Activated naive CD4-positive, alpha-beta T cell treated with anti-CD3 and anti-CD28 coated beads, Interleukin-2, amount 50 U/mL, for 72 hours (primary cell): ENCODE results near the gene ASH1L. TPM values are rescaled to one million over a fixed set of nuclear protein-coding genes. Genes with fewer than 3 reads are reported as not detected.
A peak's percentile ranks its signal among the peaks of the same experiment; 100 is the strongest.

Source experiments
- ATAC-seq, 2 donors: fragments of 150-1000 bp; cut with Tn5 transposase; 2 replicates each; pipeline ENCODE4 v1.10.0; 2021; ENCODE audit warnings: mild to moderate bottlenecking in 2 of 2, moderate library complexity in 2 of 2
- DNase-seq, 2 donors: peaks; one replicate each; pipeline ENCODE4 v3.0.0; 2021 to 2022; ENCODE audit warnings: low spot score in 2 of 2
- H3K27ac Mint-ChIP-seq, 2 donors: one replicate each; pipeline ENCODE4 v1.8.0; 2022; ENCODE audit warnings: mild to moderate bottlenecking in 2 of 2, mixed read lengths in 2 of 2
- H3K36me3 Mint-ChIP-seq, 2 donors: one replicate each; pipeline ENCODE4 v1.8.0; 2022; ENCODE audit warnings: mixed read lengths in 2 of 2
- H3K9me3 Mint-ChIP-seq, 2 donors: one replicate each; pipeline ENCODE4 v1.8.0; 2022; ENCODE audit warnings: mixed read lengths in 2 of 2
- total RNA-seq, 2 donors: library from RNA; stranded (reverse); gene quantifications; one replicate each; pipeline ENCODE4 v1.2.3, GENCODE V29; 2022

ASH1L gene
- total RNA-seq, 2 donors from 2014 or later, result 43.0 to 69.4 TPM

DNA sequence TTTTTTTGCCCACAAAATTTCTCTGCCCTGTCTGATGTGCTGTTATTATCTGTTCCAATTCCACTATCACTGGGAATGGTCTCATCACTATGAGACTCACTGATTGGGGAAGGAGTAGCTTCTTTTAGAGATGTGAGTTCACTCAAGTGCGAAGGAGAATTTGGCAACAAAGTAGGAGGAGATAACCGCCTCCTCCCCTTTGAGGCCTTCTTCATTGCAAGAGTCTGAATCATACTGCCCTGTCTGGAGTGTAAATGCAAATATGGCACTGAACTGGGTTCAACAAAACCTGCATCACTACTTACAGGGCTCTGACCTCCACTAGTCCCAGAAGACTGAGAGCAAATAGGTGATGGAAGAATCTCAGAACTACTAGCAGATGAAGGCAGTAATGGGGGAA lies 83.4 kb downstream of the ASH1L start:
- ATAC-seq, result no peak
- DNase-seq, result no peak
- Mint-ChIP-seq H3K36me3 (peaks cover 29 to 43% of the 10 kb centered on the region in 2 donors), H3K9me3 (peaks cover 4 to 5% of the 10 kb centered on the region in 2 donors), H3K27ac (no peak overlapping the region)

DNA sequence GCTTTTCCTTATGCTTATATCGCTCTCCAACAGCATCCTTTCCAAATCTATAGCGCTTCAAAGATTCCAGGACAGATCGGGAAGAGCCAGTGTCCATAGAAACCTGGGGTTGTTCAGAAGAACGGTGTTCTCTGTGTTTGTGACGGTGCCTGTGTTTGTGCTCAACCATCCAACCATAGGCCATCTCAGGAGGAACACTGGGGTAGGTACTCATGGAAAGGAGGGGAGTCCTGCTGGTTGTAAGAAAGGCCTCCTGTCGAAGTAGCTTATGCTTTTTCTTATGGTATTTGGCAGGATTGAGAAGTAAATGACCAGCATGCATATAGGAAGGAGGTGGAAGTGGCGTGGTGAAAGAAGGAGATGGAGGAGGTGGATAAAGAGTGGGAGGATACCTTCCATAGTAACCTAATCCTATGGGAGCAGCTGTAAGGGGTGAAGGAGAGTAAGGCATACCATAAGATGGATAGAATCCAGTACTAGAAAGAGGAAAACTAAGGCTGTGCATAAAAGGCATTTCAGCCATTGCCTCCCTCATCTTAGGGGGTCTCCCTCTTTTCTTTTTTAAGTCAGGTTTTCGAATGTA lies 84.2 kb downstream of the ASH1L start:
- Mint-ChIP-seq H3K36me3 (peaks cover 31 to 46% of the 10 kb centered on the region in 2 donors), H3K9me3 (peaks cover 4 to 5% of the 10 kb centered on the region in 2 donors)

DNA sequence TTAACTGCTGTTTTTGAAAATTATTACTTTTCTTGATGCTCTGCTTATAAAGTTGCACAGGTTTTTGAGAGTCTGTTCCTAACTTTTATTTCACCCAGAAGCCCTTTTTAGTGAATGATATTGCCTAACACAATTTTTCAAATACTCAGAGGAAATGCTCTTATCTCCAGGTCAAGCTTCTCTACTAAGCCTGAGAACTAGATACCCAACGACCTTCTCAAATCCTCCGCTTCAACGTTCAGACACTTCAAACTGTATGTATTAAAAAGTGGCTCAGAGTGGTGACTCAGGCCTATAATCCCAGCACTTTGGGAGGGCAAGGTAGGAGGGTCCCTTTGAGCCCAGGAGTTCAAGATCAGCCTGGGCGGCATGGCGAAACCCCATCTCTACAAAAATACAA lies 88.5 kb downstream of the ASH1L start:
- H3K27ac Mint-ChIP-seq, result peak overlapping the region in 1 of 2 donors; percentile 34
- DNase-seq (no peak), ATAC-seq (no peak)
- peaks cover 31 to 52% of the 10 kb centered on the region in 2 donors for H3K36me3 Mint-ChIP-seq
- peaks cover 8 to 11% of the 10 kb centered on the region in 2 donors for H3K9me3 Mint-ChIP-seq

More for the DNA sequence above, 84.2 kb downstream of the ASH1L start:
- DNase-seq (no peak), ATAC-seq (no peak)
- H3K27ac Mint-ChIP-seq, result no peak overlapping the region

DNA sequence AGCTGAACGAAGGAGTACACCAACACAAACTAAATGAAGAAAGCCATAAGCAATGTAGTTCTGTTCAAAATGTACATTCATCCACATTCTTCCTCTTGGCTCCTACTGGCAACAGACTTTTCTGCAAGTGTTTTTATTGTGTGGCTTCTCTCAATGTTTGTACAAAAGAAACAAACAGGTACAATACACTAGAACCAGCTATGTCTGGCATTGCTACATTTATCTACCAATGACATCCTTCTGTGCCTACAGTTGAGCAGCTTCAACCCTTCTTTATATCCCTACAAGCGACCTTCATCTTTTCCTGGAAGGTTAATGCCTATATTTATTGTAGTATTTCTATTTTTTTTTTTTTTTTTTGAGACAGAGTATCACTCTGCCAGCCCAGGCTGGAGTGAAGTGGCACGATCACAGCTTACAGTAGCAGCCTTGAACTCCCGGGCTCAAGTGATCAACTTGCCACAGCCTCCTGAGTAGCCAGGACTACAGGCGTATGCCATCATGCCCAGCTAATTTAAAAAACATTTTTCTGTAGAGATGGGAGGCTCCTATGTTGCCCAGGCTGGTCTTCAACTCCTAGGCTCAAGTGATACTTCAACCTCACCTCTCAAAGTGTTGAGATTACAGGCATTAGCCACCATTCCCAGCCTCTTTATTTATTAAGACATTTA lies 89.3 kb downstream of the ASH1L start:
- H3K9me3 Mint-ChIP-seq, result peaks cover 8 to 11% of the 10 kb centered on the region in 2 donors
- DNase-seq (no peak), ATAC-seq (no peak)
- H3K27ac Mint-ChIP-seq, result peak overlapping the region in 1 of 2 donors; percentile 17
- peaks cover 29 to 52% of the 10 kb centered on the region in 2 donors for H3K36me3 Mint-ChIP-seq

DNA sequence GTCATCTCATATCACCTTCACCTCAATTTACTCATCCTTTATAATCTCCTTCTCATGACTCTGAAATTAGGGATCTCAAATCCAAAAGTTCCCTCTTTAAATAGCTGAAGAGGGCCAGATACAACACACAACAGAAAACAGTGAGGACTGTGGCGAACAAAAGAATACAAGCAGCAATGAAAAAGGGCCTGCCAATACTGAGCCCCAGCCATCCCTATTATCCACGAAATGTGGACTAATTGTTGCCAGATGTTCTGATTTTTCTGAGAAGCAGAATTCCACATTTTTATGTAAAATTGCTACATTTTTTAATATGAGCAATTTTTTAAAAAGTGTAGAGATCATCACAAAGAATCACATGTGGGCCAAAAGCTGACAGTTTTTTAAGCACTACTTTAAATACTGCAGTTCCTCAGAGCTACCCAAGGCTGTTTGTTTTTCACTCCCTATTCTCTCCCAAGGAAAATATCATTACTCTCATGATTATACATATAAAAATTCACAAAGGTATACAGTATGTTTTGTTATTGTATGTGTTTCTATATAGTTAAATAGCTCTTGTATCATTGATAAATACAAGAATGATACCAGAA lies 90.0 kb downstream of the ASH1L start:
- Mint-ChIP-seq H3K9me3 (peaks cover 8 to 11% of the 10 kb centered on the region in 2 donors), H3K36me3 (peaks cover 24 to 52% of the 10 kb centered on the region in 2 donors), H3K27ac (peak overlapping the region in 1 of 2 donors; percentile 17)
- DNase-seq, result no peak
- no peak for ATAC-seq

DNA sequence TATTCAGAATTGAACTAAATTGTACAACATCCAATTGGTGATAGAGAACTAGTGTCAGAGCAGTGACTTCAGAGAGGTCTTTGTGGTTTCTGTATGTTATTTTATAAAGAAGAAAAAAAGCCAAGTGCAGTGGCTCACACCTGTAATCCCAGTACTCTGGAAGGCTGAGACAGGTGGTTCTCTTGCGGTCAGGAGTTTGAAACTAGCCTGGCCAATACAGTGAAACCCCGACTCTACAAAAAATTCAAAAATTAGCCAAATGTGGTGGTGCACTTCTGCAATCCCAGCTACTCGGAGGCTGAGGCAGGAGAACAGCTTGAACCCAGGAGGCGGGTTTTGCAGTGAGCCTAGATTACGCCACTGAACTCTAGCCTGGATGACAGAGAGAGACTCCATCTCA lies 90.7 kb downstream of the ASH1L start:
- Mint-ChIP-seq H3K27ac (no peak overlapping the region), H3K9me3 (peaks cover 8 to 11% of the 10 kb centered on the region in 2 donors), H3K36me3 (peaks cover 24 to 52% of the 10 kb centered on the region in 2 donors)
- ATAC-seq, result no peak
- no peak for DNase-seq

DNA sequence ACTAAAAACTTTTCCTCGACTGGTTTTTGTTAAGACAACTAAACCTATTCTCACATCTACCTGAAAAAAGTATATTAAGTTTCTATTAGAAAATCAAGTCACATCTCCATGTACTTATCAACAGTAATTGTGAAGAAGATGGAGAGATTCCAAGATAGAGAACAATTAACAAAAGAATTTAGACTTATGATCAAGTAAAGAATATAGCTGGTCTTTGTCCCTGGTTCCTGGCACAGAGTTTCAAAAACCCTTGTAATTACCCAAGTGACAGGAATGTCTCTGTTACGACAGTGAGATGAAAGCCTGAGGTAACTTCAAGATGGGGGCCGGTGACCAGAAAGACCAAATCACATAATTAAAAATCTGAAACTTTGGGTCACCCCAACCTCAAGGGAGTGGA lies 91.6 kb downstream of the ASH1L start:
- DNase-seq (no peak), ATAC-seq (no peak)
- H3K9me3 Mint-ChIP-seq, result peaks cover 8 to 11% of the 10 kb centered on the region in 2 donors
- peaks cover 24 to 52% of the 10 kb centered on the region in 2 donors for H3K36me3 Mint-ChIP-seq
- H3K27ac Mint-ChIP-seq, result no peak overlapping the region

DNA sequence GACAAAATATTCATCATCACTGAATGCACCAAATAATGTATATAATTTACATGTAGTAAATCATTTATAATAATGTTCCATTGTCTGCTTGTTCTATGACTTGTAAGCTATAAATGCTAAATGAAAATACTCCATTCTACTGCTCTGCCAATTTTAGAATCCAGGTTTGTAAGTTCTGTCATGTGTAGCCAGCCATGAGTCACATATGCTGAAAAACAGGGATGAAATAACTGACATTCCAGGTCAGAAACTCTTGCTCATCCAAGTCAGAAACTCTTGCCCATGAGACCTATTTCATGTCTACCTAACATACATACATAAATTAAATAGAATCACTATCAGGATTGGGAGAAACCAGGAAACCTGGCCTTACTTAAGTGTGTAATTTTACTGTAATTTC lies 95.6 kb downstream of the ASH1L start:
- DNase-seq (no peak), ATAC-seq (peak in 1 of 2 donors; percentile 26)
- H3K9me3 Mint-ChIP-seq, result peaks cover 0 to 6% of the 10 kb centered on the region in 2 donors
- H3K27ac Mint-ChIP-seq, result peak overlapping the region in 1 of 2 donors; percentile 77
- H3K36me3 Mint-ChIP-seq, result peaks cover 14 to 33% of the 10 kb centered on the region in 2 donors

DNA sequence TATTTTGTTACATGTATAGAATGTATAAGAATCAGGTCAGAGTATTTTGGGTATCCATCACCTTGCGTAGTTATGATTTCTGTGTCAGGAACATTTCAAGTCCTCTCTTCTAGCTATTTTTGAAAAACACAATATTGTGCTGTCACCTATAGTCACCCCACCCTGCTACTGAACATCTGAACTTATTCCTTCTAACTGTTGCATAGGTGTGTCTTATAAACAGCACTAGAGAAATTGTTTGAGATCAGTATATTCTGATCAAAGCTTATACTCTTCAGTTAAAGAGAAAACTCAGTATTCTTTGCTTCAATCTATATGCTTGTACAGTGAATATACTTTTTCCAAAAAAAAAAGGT lies 96.0 kb downstream of the ASH1L start:
- ATAC-seq (peak; percentile 18 to 30), DNase-seq (no peak)
- H3K36me3 Mint-ChIP-seq, result peaks cover 12 to 30% of the 10 kb centered on the region in 2 donors
- H3K27ac Mint-ChIP-seq, result peak overlapping the region in 1 of 2 donors; percentile 77
- H3K9me3 Mint-ChIP-seq, result peaks cover 0 to 5% of the 10 kb centered on the region in 2 donors

DNA sequence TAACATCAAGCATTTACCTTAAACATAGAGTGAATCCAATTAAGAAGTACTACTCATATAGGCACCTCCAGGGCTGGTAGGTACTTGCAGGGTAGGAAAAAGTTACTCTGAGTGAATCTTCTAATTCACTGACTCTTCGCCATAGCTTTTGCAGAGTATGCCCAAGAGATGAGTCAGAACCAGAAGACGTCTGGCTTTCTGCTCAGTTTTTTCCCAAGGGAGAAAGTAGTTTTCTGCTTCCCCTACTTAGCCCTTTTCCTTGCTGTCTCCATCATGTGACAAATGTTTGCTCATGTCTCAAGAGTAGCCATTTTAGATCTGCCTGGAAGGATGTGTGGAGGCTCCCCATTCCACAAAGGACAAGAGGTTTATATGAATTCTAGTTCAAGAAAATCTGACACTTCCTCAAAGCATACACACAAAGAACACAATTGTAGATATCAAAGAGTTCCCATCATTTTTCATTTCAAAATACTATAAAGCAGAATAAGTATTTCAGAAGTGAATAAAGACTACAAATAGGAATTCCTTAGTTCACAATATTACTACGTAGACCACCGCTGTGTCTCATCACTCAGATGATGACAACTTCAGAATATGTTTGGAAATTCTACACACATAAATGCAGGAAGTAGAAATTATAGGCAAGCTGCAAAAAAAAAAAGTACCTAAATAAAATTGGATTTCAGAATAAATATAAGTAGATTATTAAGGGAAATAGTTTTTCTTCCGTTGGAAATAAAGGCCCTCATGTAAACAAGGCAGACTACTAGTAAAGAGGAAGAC lies 98.5 kb downstream of the ASH1L start:
- Mint-ChIP-seq H3K27ac (no peak overlapping the region), H3K9me3 (no peaks in the 10 kb centered on the region), H3K36me3 (peaks cover 5 to 18% of the 10 kb centered on the region in 2 donors)
- peak; percentile 55 to 73 for ATAC-seq
- no peak for DNase-seq

DNA sequence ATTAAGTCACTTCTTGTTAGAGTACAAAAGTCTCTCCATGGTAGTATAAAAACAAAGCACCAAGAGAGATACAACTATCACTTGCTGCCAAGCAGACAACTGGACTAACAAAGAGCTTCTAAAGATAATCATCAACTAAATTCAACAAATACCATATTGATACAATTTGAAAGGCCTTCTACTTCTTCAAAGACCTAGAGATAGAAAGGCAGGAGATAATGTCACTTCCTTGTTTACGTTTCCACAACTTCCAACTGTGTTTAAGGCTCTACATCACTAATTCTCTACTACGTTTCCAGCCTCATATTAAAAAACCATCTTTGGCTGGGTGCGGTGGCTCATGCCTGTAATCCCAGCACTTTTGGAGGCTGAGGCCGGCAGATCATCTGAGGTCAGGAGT lies 104.5 kb downstream of the ASH1L start:
- no peak for ATAC-seq
- no peak overlapping the region for H3K27ac Mint-ChIP-seq
- no peaks in the 10 kb centered on the region for H3K9me3 Mint-ChIP-seq
- H3K36me3 Mint-ChIP-seq, result peaks cover 5 to 18% of the 10 kb centered on the region in 2 donors
- DNase-seq, result no peak

DNA sequence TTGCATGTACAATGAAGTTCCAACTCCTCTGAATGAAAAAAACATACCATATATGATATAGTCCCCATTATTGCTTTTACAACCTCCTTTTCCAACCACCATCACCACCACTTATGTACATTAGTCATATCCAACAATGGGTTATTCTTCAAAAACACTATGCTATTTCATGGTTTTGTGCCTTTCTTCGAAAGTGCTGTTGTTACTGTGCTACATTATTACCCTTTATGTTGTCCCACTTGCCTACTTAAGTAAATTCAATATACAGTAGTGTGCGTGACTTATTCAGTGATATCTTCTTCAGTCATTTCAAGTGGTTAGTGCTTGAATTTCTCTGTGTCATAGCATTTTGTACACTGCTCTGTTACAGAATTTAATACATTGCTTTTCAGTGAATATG lies 105.3 kb downstream of the ASH1L start:
- no peaks in the 10 kb centered on the region for H3K9me3 Mint-ChIP-seq
- no peak overlapping the region for H3K27ac Mint-ChIP-seq
- H3K36me3 Mint-ChIP-seq, result peaks cover 3 to 9% of the 10 kb centered on the region in 2 donors
- ATAC-seq (peak in 1 of 2 donors; percentile 43), DNase-seq (no peak)

DNA sequence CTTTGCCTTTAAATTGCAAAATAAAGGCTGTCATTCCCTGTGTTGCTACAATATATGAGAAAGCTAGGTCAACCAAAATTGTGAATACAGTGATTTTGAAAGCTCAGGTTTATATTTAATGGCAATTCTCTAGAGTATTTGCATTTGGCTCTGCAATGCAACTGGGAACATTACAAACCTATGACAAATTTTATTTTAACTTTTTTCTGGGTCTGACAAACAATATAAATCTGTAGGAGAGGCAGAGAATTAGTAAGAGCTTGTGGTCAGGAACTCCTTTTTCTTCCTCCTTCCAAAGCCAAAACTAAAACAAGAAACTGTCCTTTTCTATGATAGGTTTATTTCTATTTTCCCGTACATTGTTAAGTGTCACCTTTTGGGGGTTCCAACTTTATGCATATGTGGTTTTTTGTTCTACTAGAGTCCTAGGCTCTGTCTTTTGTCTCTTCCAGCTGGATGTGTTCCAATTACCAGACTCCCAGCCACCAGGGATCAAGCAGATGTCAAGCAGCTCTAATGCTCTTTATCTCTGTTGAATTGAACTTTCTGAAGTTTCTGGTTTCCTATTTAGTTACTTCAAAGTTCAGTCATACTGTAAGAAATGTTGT lies 106.9 kb downstream of the ASH1L start:
- DNase-seq, result no peak
- H3K27ac Mint-ChIP-seq, result peak overlapping the region in 1 of 2 donors; percentile 5
- H3K36me3 Mint-ChIP-seq, result no peaks in the 10 kb centered on the region
- ATAC-seq, result no peak
- no peaks in the 10 kb centered on the region for H3K9me3 Mint-ChIP-seq

DNA sequence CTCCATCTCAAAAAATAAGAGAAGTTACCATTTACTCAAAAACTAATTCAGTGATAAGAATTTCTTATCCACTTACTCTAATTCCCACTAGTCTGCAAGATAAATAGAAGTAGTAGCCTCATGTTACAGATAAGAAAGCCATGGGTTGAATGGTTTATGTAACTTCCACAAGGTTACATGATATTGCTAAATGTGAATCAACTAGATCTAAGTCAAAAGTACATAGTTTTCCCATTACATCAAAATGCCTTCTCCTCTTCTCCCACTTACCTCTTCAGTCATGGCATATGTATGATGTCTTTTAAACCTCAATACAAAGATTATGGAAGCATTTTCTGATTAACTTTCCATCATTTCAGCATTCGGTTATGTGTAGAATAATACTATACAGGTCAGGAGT lies 108.5 kb downstream of the ASH1L start:
- no peaks in the 10 kb centered on the region for H3K36me3 Mint-ChIP-seq
- DNase-seq (no peak), ATAC-seq (no peak)
- no peaks in the 10 kb centered on the region for H3K9me3 Mint-ChIP-seq
- H3K27ac Mint-ChIP-seq, result no peak overlapping the region

DNA sequence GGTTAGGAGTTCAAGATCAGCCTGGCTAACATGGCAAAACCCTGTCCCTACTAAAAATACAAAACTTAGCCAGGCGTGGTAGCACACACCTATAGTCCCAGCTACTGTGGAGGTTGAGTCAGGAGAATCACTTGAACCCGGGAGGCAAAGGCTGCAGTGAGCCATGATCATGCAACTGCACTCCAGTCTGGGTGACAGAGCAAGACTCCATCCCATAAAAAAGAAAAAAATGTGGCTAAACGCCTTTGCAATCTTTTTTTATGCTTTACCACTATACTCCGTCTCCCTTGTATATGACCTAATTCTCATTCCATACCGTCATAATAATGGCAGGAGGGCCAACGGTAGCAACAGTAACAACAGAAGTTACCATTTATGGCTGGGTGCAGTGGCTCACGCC lies 109.5 kb downstream of the ASH1L start:
- ATAC-seq (no peak), DNase-seq (no peak)
- H3K9me3 Mint-ChIP-seq, result no peaks in the 10 kb centered on the region
- no peaks in the 10 kb centered on the region for H3K36me3 Mint-ChIP-seq
- H3K27ac Mint-ChIP-seq, result peak overlapping the region in 1 of 2 donors; percentile 70

DNA sequence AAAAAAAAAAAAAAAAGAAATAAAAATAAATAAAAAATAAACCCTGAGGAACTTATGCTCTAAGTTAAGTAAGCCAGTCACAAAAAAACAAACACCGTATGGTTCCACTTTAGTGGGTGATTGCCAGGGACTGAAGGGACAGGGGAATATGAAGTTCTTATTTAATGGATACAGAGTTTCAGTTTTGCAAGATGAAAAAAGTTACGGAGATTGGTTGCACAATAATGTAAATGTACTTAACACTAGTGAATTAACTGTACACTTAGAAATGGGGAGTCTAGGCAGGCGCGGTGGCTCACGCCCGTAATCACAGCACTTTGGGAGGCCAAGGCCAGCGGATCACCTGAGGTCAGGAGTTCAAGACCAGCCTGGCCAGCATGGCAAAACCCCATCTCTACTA lies 111.4 kb downstream of the ASH1L start:
- no peaks in the 10 kb centered on the region for H3K9me3 Mint-ChIP-seq
- no peak overlapping the region for H3K27ac Mint-ChIP-seq
- DNase-seq, result no peak
- no peaks in the 10 kb centered on the region for H3K36me3 Mint-ChIP-seq
- no peak for ATAC-seq
